ENCODE measurements around the gene TRPV4.

- no peak for TF ChIP-seq CTCF (IDR thresholded peaks at IDR 0.05; ENCODE audit: insufficient read depth, low read depth, low read length)
- TF ChIP-seq EZH2 (IDR thresholded peaks at IDR 0.05; ENCODE audit: insufficient read depth, low read length): no peak
These were observed 42.5 kb upstream of the TRPV4 start for GRCh38 chr12:109875572-109876131.

Measured in astrocyte (in vitro differentiated cells and primary cell).